HCEC 1CT (cell line): ENCODE measurements around the gene KRTAP26-1.

Source experiments
- DNase-seq: peaks from one replicate; pipeline ENCODE4 v3.0.0-alpha.2; 2017

Gene KRTAP26-1

DNA sequence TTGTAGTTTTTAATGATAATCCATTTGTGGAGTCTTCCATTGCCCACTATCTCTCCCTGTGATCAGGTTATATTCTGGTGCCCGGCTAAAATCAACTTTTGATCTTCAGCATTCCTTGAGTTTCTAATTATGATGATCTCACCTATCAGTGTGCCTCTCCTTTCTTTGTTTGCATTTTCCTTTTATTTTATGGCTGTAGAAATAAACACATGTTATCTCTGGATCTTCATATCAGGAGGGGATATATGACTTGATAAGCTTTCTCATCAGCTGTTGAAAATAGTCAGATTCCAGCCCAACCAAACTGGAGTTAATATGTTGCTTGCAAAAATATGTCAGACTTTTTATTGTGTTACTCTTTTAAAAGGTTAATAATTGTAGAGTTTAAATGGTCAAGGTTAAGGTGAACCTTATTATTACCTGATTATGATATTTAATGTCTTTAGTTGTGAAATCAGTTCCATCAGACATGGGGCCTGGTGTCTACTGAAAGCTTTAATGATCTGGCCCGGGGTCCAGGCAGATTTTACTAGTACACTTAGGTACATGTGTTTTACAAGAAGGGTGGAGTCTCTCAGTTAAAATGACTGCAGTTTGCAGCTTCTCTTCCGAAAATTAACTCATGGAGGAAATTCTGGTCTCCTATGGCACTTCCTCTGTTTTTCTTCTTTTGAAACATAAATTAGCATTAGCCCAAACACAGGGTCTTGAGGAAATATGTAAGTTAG lies 50.1 kb downstream of the KRTAP26-1 start:
- no peak for DNase-seq
